HG03565 (cell line): Measurements from ENCODE around the gene C16orf90.

Experiments used
- ATAC-seq: cut with Tn5 transposase; IDR thresholded peaks from one replicate; pipeline ENCODE4 v1.9.1; 2021; ENCODE audit warnings: mild to moderate bottlenecking, moderate library complexity; ENCODE audit not compliant: unreplicated experiment

C16orf90 gene

GRCh38 chr16:3467921-3468320 lies 27.4 kb downstream of the C16orf90 start:
- ATAC-seq: no peak

GRCh38 chr16:3467182-3467581 lies 28.1 kb downstream of the C16orf90 start:
- ATAC-seq: no peak

- ATAC-seq: no peak
Observed at GRCh38 chr16:3465911-3466584, 29.2 kb downstream of the C16orf90 start.

GRCh38 chr16:3465301-3465700 lies 30.0 kb downstream of the C16orf90 start:
- no peak for ATAC-seq

- no peak for ATAC-seq
Observed at GRCh38 chr16:3461151-3461550, 34.1 kb downstream of the C16orf90 start.

GRCh38 chr16:3460585-3460984 lies 34.7 kb downstream of the C16orf90 start:
- ATAC-seq: no peak

GRCh38 chr16:3460121-3460520 lies 35.2 kb downstream of the C16orf90 start:
- no peak for ATAC-seq

- ATAC-seq: no peak
Observed at GRCh38 chr16:3459401-3460090, 35.7 kb downstream of the C16orf90 start.

GRCh38 chr16:3458852-3459361 lies 36.4 kb downstream of the C16orf90 start:
- no peak for ATAC-seq

GRCh38 chr16:3458278-3458851 lies 36.9 kb downstream of the C16orf90 start:
- peak; percentile 16 for ATAC-seq

GRCh38 chr16:3457434-3458252 lies 37.6 kb downstream of the C16orf90 start:
- peak; percentile 66 for ATAC-seq

- ATAC-seq: no peak
Observed at GRCh38 chr16:3454631-3455147, 40.6 kb downstream of the C16orf90 start.

GRCh38 chr16:3454093-3454492 lies 41.2 kb downstream of the C16orf90 start:
- ATAC-seq: no peak

- peak; percentile 18 for ATAC-seq
Observed at GRCh38 chr16:3444032-3444388, 51.3 kb downstream of the C16orf90 start.
